Measurements from ENCODE around the gene CIT. TPM values are rescaled to one million over a fixed set of nuclear protein-coding genes. Genes with fewer than 3 reads are reported as not detected.

Gene CIT
- total RNA-seq, 2 donors from 2014 or later: 0.33 to 1.3 TPM

DNA sequence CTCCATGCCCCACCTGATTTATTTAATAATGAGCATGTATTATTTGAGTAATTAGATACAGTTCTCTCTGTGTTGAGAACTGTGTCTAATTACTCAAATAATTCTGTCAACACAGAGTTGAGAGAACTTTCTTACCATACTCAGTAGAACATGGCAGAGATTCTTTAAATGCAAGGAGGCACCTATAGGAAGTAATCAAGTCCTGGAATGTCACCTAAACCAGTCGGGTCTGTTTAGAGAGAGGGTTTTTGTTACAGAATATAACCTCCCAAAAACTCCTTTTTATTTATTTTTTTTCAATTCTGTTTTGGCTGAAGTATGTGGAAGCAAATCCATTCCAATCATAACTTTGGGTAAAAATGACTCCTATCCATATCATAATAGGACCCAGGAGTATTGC, 37.5 kb upstream of the CIT start:
- DNase-seq: no peak
- Histone ChIP-seq H3K4me1 (no peaks in the 10 kb centered on the region), H3K9me3 (no peaks in the 10 kb centered on the region), H3K36me3 (replicated peaks in 1 of 2; ENCODE audit: insufficient read depth in 1 of 2, low read depth in 2 of 2) (no peaks in the 10 kb centered on the region), H3K27me3 (no peaks in the 10 kb centered on the region), H3K27ac (no peak overlapping the region), H3K4me3 (no peak overlapping the region)
- WGBS, 2 donors: 19 to 27% methylated on average over 1 of the region's 1 CpG
- TF ChIP-seq, protein P1, sequence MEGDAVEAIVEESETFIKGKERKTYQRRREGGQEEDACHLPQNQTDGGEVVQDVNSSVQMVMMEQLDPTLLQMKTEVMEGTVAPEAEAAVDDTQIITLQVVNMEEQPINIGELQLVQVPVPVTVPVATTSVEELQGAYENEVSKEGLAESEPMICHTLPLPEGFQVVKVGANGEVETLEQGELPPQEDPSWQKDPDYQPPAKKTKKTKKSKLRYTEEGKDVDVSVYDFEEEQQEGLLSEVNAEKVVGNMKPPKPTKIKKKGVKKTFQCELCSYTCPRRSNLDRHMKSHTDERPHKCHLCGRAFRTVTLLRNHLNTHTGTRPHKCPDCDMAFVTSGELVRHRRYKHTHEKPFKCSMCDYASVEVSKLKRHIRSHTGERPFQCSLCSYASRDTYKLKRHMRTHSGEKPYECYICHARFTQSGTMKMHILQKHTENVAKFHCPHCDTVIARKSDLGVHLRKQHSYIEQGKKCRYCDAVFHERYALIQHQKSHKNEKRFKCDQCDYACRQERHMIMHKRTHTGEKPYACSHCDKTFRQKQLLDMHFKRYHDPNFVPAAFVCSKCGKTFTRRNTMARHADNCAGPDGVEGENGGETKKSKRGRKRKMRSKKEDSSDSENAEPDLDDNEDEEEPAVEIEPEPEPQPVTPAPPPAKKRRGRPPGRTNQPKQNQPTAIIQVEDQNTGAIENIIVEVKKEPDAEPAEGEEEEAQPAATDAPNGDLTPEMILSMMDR (IDR thresholded peaks at IDR 0.05): no peak
- TF ChIP-seq POLR2A (IDR thresholded peaks at IDR 0.05): no peak
- no peak for ATAC-seq
- intact Hi-C loops (cut with DNase I): no loop called here

DNA sequence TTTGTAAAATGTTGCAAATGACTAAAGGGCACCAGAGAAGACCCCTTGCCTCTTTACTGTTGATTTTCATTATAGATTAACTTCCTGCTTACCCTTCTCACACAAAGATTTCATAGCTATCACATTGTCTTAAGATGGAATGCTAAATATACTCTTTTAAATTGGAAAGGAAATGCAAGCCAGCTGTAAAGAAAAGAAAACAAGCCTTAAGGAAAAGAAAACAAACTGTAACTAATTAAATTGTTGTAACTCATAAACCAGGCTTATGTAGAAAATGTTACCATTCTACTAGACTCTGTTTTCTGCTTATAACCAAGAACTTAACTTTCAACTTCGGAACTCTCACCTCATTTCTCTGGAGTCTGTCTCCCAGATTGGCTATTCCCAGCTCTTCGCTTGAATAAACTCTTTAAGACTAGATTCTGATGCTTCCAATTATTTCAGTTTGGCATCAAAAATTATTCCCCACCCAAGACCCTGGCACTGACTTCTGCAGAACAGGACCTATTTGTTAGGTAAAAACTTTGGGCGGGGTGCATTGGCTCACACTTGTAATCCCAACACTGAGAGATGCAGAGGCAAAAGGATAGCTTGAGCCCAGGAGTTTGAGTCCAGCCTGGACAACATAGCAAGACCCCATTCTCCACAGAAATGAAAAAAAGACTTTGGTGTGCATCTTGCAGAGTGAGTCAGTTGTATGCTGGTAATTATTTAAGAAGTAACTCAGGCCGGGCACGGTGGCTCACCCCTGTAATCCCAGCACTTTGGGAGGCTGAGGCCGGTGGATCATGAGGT, 36.6 kb upstream of the CIT start:
- DNase-seq: no peak
- 85 to 90% methylated on average over 6 of the region's 6 CpGs for WGBS, 2 donors

DNA sequence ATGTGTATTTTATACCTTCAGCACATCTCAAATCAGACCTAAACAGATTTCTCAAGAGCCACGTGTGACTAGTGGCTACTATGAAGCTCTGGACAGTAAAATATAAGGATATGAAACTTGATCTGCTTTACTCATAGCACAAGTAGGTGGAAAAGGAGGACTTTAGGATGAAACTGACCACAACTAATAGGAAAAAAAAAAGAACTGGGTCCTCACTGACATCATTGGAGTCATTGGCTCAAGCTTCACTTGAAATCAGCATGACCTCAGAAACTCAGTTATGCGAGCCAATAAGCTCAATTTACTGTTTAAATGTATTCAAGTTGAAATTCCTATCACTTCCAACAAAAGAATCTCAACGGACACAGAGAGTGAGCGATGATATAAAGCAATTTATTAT, 34.1 kb upstream of the CIT start:
- DNase-seq: no peak
- no peak overlapping the region for H3K4me3 ChIP-seq
- H3K9me3 ChIP-seq: no peaks in the 10 kb centered on the region
- no peak for ATAC-seq
- H3K4me1 ChIP-seq: no peaks in the 10 kb centered on the region
- H3K36me3 ChIP-seq (replicated peaks in 1 of 2; ENCODE audit: insufficient read depth in 1 of 2, low read depth in 2 of 2): no peaks in the 10 kb centered on the region
- H3K27ac ChIP-seq: no peak overlapping the region
- 57 to 64% methylated on average over 4 of the region's 4 CpGs for WGBS, 2 donors
- no peaks in the 10 kb centered on the region for H3K27me3 ChIP-seq
- intact Hi-C loops (cut with DNase I): no loop called here
- TF ChIP-seq, protein P1 (IDR thresholded peaks at IDR 0.05): no peak
- no peak for TF ChIP-seq POLR2A (IDR thresholded peaks at IDR 0.05)

More for the DNA sequence above, 36.6 kb upstream of the CIT start:
- Histone ChIP-seq H3K27ac (no peak overlapping the region), H3K9me3 (no peaks in the 10 kb centered on the region), H3K4me1 (no peaks in the 10 kb centered on the region), H3K27me3 (no peaks in the 10 kb centered on the region), H3K36me3 (replicated peaks in 1 of 2; ENCODE audit: insufficient read depth in 1 of 2, low read depth in 2 of 2) (no peaks in the 10 kb centered on the region), H3K4me3 (no peak overlapping the region)
- TF ChIP-seq, protein P1 (IDR thresholded peaks at IDR 0.05): no peak
- no peak for TF ChIP-seq POLR2A (IDR thresholded peaks at IDR 0.05)
- intact Hi-C loops (cut with DNase I): no loop called here
- ATAC-seq: no peak

DNA sequence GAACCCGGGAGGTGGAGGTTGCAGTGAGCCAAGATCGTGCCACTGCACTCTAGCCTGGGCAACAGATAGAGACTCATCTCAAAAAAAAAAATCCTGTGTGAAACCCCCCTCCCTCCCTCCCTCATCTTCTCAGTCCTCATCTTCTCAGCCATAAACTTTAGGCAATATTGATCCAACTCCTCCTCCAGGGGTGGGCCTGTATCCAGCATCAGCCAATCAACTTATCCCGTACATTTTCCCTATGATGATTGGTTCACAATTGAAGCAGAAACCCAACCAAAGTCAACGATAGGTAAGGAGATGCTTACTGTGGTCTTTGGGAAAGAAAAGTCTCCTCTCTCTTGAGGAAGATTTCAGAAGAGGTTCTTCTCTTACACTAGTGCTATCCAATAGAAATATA, 33.5 kb upstream of the CIT start:
- ATAC-seq: no peak

More for the DNA sequence above, 33.5 kb upstream of the CIT start:
- intact Hi-C loops (cut with DNase I): no loop called here
- H3K27me3 ChIP-seq: no peaks in the 10 kb centered on the region
- H3K4me1 ChIP-seq: no peaks in the 10 kb centered on the region
- no peak for DNase-seq
- no peaks in the 10 kb centered on the region for H3K36me3 ChIP-seq (replicated peaks in 1 of 2; ENCODE audit: insufficient read depth in 1 of 2, low read depth in 2 of 2)
- no peak overlapping the region for H3K4me3 ChIP-seq
- H3K9me3 ChIP-seq: no peaks in the 10 kb centered on the region
- no peak for TF ChIP-seq POLR2A (IDR thresholded peaks at IDR 0.05)
- TF ChIP-seq, protein P1 (IDR thresholded peaks at IDR 0.05): no peak
- H3K27ac ChIP-seq: no peak overlapping the region
- 74 to 86% methylated on average over 4 of the region's 4 CpGs for WGBS, 2 donors

All from body of pancreas (tissue), 4 donors.